IPS DF 6.9 (cell line): Measurements from ENCODE around the gene SNX30.
A peak's percentile ranks its signal among the peaks of the same experiment; 100 is the strongest.

ENCODE experiments used
- DNase-seq: peaks from one replicate; pipeline ENCODE4 v3.0.0-alpha.2; 2013; ENCODE audit warnings: low read depth, low spot score
- H3K27ac ChIP-seq: one replicate; pipeline ENCODE4 v1.5.1; 2013; ENCODE audit warnings: low read length, control low read depth
- H3K27me3 ChIP-seq: 2 replicates; pipeline ENCODE4 v1.6.1; 2013; ENCODE audit warnings: mild to moderate bottlenecking, low read length; ENCODE audit not compliant: control insufficient read depth, insufficient read depth
- H3K36me3 ChIP-seq: 2 replicates; pipeline ENCODE4 v1.6.1; 2013; ENCODE audit warnings: low read length; ENCODE audit not compliant: control insufficient read depth, insufficient read depth
- H3K4me1 ChIP-seq: 2 replicates; pipeline ENCODE4 v1.6.1; 2013; ENCODE audit warnings: low read length; ENCODE audit not compliant: control insufficient read depth, insufficient read depth
- H3K4me3 ChIP-seq: 2 replicates; pipeline ENCODE4 v1.5.1; 2013; ENCODE audit warnings: mild to moderate bottlenecking, low read length
- H3K9me3 ChIP-seq: 2 replicates; pipeline ENCODE4 v1.6.1; 2013; ENCODE audit warnings: low read length, inconsistent platforms; ENCODE audit not compliant: control insufficient read depth, insufficient read depth
- WGBS: extraction: QIAGEN DNeasy Blood & Tissue Kit; methylation state at CpG from one replicate; pipeline ENCODE4 v1.1.7; 2013; ENCODE audit warnings: mixed read lengths, missing lambda C conversion rate; ENCODE audit not compliant: insufficient read length, insufficient coverage; 5-methylcytosine and 5-hydroxymethylcytosine counted together

SNX30 gene

DNA sequence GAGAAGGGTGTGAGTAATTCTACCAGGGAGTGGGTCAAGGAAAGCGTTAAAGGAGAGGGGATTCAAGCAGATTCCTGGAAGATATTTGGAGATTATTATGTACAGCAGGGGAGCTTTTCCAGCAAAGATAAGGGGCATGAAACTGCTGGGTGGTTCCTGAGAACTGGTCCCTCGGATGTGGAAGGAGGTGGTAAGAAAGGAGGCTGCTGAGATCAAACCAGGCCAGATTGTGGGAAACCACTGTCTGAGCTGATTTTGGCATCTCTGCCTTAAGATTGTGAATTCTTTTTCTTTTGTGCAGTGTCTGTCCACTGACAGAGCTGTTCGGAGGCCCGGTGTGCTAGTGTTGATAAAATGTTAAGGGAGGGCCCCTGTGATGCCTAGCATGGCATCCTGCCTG, 45.4 kb downstream of the SNX30 start:
- Histone ChIP-seq H3K27ac (no peak overlapping the region), H3K27me3 (no peaks in the 10 kb centered on the region), H3K9me3 (no peaks in the 10 kb centered on the region), H3K36me3 (no peaks in the 10 kb centered on the region), H3K4me1 (no peaks in the 10 kb centered on the region), H3K4me3 (no peak overlapping the region)
- no CpG with 5 or more reads among the region's 4 CpGs for WGBS
- DNase-seq, result no peak

DNA sequence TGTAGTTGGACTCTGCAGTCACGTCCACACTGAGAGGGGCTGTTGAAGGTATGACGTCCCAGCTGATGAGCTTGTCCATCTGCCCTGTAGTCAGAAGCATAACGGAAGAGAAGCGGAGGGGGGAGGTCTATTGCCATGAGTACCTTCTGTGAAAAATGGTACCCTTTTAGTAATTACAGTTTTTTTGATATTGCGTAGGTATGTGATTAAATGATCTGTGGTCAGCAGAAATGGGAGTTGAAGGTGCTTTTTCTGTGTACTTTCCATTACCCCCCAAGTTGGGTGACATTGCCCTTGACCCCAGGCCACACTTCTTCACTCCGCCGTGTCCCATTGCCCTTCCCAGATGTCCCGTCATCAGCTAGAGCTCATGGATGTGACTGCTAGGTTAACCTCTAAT, 45.9 kb downstream of the SNX30 start:
- no CpG with 5 or more reads among the region's 8 CpGs for WGBS
- Histone ChIP-seq H3K4me3 (no peak overlapping the region), H3K36me3 (no peaks in the 10 kb centered on the region), H3K9me3 (no peaks in the 10 kb centered on the region), H3K27ac (no peak overlapping the region), H3K4me1 (no peaks in the 10 kb centered on the region), H3K27me3 (no peaks in the 10 kb centered on the region)
- DNase-seq, result no peak

DNA sequence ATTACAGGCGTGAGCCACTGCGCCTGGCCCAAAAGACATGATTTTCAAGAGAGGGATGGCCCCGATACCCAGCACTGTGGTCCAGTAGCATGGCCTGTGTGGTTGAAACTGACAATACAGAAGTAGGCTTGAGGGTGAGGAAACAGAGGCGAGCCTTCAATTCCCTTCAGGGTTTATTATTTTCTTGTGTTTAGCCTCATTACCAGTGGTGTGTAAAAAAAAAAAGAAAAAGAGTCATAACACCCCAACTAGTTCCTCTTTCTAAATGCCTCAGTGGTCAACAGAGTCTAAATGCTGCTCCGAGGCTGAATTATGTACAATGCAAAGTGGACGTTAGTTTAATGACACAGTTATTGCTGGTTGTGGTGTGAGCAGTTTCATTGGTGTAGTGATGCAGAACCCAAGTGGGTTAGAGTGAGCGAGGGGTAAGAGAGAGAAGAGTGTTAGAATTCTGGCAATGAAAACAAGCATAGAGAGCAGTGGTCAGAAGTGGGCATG, 58.8 kb downstream of the SNX30 start:
- H3K4me1 ChIP-seq, result no peaks in the 10 kb centered on the region; the same call in 1 of the 2 replicates
- no peaks in the 10 kb centered on the region for H3K36me3 ChIP-seq
- no peak overlapping the region for H3K4me3 ChIP-seq
- no peaks in the 10 kb centered on the region for H3K27me3 ChIP-seq
- no peak for DNase-seq
- WGBS, result 100% methylated on average over 1 of the region's 7 CpGs
- no peaks in the 10 kb centered on the region for H3K9me3 ChIP-seq
- no peak overlapping the region for H3K27ac ChIP-seq

DNA sequence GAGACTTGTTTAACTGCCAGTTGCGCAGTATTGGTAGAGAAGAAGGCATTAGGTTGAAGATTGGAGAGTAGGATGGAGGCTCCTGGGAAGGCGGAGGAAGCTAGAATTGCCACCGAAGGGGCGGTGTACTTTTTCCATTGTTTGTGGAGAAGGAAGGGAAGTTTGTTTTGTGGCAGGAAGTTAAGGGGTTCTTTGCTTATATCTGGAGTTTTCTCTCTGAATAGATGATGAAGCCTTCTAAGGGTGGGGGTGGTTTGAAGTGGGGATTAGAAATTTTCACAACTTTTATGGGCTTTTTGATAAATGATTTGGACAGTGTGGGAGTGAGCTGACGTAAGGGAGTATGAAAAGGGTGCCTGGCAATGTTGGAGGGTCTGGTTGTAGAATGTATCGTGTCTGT, 59.3 kb downstream of the SNX30 start:
- Histone ChIP-seq H3K9me3 (no peaks in the 10 kb centered on the region), H3K27ac (no peak overlapping the region), H3K4me1 (no peaks in the 10 kb centered on the region; the same call in 1 of the 2 replicates), H3K36me3 (no peaks in the 10 kb centered on the region), H3K4me3 (no peak overlapping the region), H3K27me3 (no peaks in the 10 kb centered on the region)
- no CpG with 5 or more reads among the region's 6 CpGs for WGBS
- DNase-seq, result no peak

- no peak for DNase-seq
- H3K27me3 ChIP-seq, result no peaks in the 10 kb centered on the region
- no peak overlapping the region for H3K4me3 ChIP-seq
- H3K27ac ChIP-seq, result no peak overlapping the region
- no CpG with 5 or more reads among the region's 17 CpGs for WGBS
- H3K4me1 ChIP-seq, result no peaks in the 10 kb centered on the region; the same call in 1 of the 2 replicates
- H3K36me3 ChIP-seq, result no peaks in the 10 kb centered on the region
- H3K9me3 ChIP-seq, result no peaks in the 10 kb centered on the region
Measured at GRCh38 chr9:112810696-112811490, 60.3 kb downstream of the SNX30 start.

DNA sequence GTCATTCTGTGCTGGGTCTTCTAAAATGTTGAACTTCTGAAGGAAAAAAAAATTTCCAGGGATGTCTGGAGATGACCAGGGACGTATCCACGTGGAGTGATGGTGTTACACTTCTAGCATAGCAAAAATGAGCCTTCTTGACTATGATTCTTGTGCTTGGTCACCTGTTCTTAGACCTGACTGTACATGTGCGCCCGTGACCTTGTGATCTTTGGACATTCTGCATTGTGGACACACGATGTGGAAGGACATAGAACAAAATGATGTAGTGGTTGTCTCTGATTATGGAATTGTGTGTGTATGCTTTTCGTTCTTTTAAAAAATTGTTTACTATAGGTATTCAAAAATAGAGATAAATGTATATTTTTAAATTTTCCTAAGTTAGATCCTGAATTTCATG, 61.0 kb downstream of the SNX30 start:
- no peak for DNase-seq

DNA sequence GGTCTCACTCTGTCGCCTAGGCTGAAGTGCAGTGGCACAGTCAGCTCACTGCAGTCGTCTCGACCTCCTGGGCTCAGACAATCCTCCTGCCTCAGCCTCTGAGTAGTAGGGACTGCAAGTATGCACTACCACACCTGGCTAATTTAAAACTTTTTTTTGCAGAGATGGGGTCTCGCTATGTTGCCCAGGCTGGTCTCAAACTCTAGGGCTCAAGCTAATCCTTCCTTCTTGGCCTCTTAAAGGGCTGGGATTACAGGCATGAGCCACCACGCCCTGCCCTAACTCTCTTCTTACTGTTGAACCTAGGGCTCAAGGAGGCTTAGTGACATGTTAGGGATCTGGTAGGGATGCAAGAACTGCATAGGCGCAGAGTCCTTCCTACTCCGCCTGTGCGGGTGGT, 65.3 kb downstream of the SNX30 start:
- Histone ChIP-seq H3K27me3 (no peaks in the 10 kb centered on the region), H3K9me3 (no peaks in the 10 kb centered on the region), H3K36me3 (no peaks in the 10 kb centered on the region), H3K4me3 (no peak overlapping the region), H3K4me1 (no peaks in the 10 kb centered on the region), H3K27ac (no peak overlapping the region)
- no peak for DNase-seq
- WGBS, result no CpG with 5 or more reads among the region's 8 CpGs

More for the DNA sequence above, 61.0 kb downstream of the SNX30 start:
- H3K36me3 ChIP-seq, result no peaks in the 10 kb centered on the region
- no peaks in the 10 kb centered on the region; the same call in 1 of the 2 replicates for H3K4me1 ChIP-seq
- no peaks in the 10 kb centered on the region for H3K27me3 ChIP-seq
- no peak overlapping the region for H3K4me3 ChIP-seq
- no peak overlapping the region for H3K27ac ChIP-seq
- no CpG with 5 or more reads among the region's 6 CpGs for WGBS
- no peaks in the 10 kb centered on the region for H3K9me3 ChIP-seq

- Histone ChIP-seq H3K4me3 (no peak overlapping the region), H3K27me3 (no peaks in the 10 kb centered on the region), H3K9me3 (no peaks in the 10 kb centered on the region), H3K27ac (no peak overlapping the region), H3K4me1 (no peaks in the 10 kb centered on the region), H3K36me3 (no peaks in the 10 kb centered on the region)
- WGBS, result no CpG with 5 or more reads among the region's 5 CpGs
- no peak for DNase-seq
Measured at GRCh38 chr9:112817860-112818203, 67.3 kb downstream of the SNX30 start.

DNA sequence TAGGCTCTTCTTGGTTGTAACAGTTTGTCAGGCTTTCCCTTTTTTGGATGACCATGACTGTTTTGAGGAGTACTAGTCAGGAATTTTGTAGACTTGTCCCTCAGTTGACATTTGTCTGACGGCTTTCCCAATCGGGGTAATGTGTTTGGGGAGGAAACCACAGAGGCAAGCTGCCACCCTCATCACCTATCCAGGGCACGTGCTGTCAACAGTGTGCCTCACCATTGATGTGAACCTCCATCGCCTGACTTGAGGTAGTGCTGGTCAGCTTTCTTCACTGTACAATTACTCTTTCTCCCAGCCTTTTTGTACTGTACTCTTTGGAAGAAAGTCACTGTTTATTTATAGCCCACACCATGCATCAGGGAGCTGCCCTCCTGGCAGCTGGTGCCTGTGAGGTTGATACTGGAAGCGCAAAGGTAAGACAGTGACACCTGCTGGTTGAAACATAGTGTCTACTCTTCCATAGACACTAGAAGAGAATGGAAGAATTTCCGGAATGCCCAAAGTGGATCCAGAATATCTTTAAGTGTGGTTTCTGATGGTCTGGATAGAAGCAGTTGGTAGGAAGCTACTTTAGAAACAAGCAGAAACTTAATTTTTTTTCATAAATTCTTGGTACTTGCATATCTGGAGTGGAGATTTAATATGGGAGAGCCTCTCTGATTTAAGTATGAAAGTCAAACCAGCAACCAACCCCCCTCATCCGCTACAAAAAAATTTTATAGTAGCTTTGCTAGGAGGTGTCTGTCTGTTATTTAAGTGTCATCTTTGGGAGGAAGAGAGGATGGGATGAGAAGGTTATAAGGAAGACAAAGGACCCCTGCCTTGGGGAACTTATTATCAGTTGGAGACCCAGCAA, 69.3 kb downstream of the SNX30 start:
- H3K9me3 ChIP-seq, result no peaks in the 10 kb centered on the region
- H3K4me1 ChIP-seq, result no peaks in the 10 kb centered on the region
- DNase-seq, result peak; percentile 48
- WGBS, result no CpG with 5 or more reads among the region's 7 CpGs
- H3K27me3 ChIP-seq, result no peaks in the 10 kb centered on the region
- no peak overlapping the region for H3K4me3 ChIP-seq
- no peaks in the 10 kb centered on the region for H3K36me3 ChIP-seq
- H3K27ac ChIP-seq, result no peak overlapping the region

DNA sequence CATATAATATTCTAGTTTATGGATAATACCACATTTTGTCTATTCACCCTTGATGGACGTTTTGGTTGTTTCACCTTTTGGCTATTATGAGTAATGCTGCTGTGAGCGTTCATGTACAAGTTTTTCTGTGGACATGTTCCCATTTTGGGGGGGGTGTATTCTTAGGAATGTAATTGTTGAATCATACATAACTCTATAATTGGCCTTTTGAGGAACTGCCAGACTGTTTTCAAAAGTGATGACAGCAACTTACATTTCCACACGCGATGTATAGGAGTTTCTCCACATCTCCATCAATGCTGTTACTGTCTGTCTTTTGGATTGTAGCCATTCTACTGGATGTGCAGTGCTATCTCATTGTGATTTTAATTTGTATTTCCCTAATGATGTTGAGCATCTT, 70.3 kb downstream of the SNX30 start:
- no peaks in the 10 kb centered on the region for H3K4me1 ChIP-seq
- no CpG with 5 or more reads among the region's 4 CpGs for WGBS

More for the DNA sequence above, 70.3 kb downstream of the SNX30 start:
- no peak for DNase-seq
- H3K9me3 ChIP-seq, result no peaks in the 10 kb centered on the region
- H3K27ac ChIP-seq, result no peak overlapping the region
- no peak overlapping the region for H3K4me3 ChIP-seq
- no peaks in the 10 kb centered on the region for H3K36me3 ChIP-seq
- H3K27me3 ChIP-seq, result no peaks in the 10 kb centered on the region
